ENCODE measurements around the gene ZNRF1. TPM values are rescaled to one million over a fixed set of nuclear protein-coding genes. Genes with fewer than 3 reads are reported as not detected.
A peak's percentile ranks its signal among the peaks of the same experiment; 100 is the strongest.

The ZNRF1 gene
- total and polyA plus RNA-seq, 2 of the 13 experiments (the other 11 are each of a cell fraction or from before 2014, with no cell fraction given) = 43.9 to 58.7 TPM

- Histone ChIP-seq H3K27ac (ENCODE audit: extremely low read length, insufficient read depth, low read length) (no peak overlapping the region), H3K4me1 (ENCODE audit: insufficient read depth, low read length) (peaks cover 83% of the 10 kb centered on the region), H3K27me3 (ENCODE audit: control insufficient read depth in 1 of 2, insufficient read depth in 2 of 2, low read length in 2 of 2) (no peaks in the 10 kb centered on the region; a peak in 1 of 5 replicates), H2AFZ (ENCODE audit: low read length) (no peak overlapping the region), H3K9me3 (ENCODE audit: low read length) (no peaks in the 10 kb centered on the region), H3K36me3 (replicated peaks in 1 of 2; ENCODE audit: control insufficient read depth in 1 of 2, insufficient read depth in 2 of 2, low read length in 2 of 2) (0 out of 5 replicates have a peak, but pooled peaks cover 0 to 2% of the 10 kb centered on the region in 2 experiments), H3K4me2 (ENCODE audit: low read depth, low read length) (peak overlapping the region; percentile 79), H3K79me2 (ENCODE audit: insufficient read depth, low read length) (peaks cover 16% of the 10 kb centered on the region), H3K4me3 (replicated peaks in 1 of 3; ENCODE audit: insufficient read depth in 1 of 3, low read depth in 2 of 3, low read length in 3 of 3) (peak overlapping the region in 2 of 3 experiments; percentile 56 to 83; a peak in 2 of 6 replicates), H4K20me1 (ENCODE audit: insufficient read depth, low read length) (no peaks in the 10 kb centered on the region), H3K9ac (ENCODE audit: insufficient read depth, low read depth, low read length) (peak overlapping the region; percentile 75; the same call in 1 of the 2 replicates)
- CTCF ChIA-PET (ENCODE audit: low intra/inter-chr PET ratio, low total read pairs) = no interaction called here
- 91% methylated on average over 29 of the region's 45 CpGs for WGBS (ENCODE audit: low lambda C conversion rate)
- DNase-seq (ENCODE audit: low spot score) = no peak
- no peak for FAIRE-seq
- intact Hi-C loops (cut with micrococcal nuclease; ENCODE audit: unreplicated experiment) = no loop called here
- no peak for ATAC-seq
- in situ Hi-C loops (cut with HindIII; ENCODE audit: extremely low pct_ligation_motif_present, low pct_unique_long_range_greater_than_20kb) = no loop called here
- BruUV-seq (replicated peaks) = no TSS peak
- POLR2A ChIA-PET = interaction anchor here (1.2 to 1.5 kb wide), 2 partner anchors 10 to 15 kb away, joined by 3 to 8 read pairs; no protein-coding TSS in a partner anchor
- TF ChIP-seq HNRNPL (IDR thresholded peaks at IDR 0.05; ENCODE audit: low read depth, low read length) (0 out of 2 replicates have a peak, but pooled peaks have one; percentile 6), ZFP37 (CRISPR knock-in tag; IDR thresholded peaks at IDR 0.05; ENCODE audit: borderline replicate concordance) (no peak), ZNF574 (CRISPR knock-in tag; IDR thresholded peaks at IDR 0.05) (no peak), MED8 (CRISPR knock-in tag; IDR thresholded peaks at IDR 0.05; ENCODE audit: insufficient replicate concordance) (peak; percentile 36), RXRB (CRISPR knock-in tag; IDR thresholded peaks at IDR 0.05; ENCODE audit: borderline replicate concordance) (no peak), ZNF34 (CRISPR knock-in tag; IDR thresholded peaks at IDR 0.05; ENCODE audit: borderline replicate concordance) (no peak), ZNF235 (CRISPR knock-in tag; IDR thresholded peaks at IDR 0.05; ENCODE audit: borderline replicate concordance) (0 out of 2 replicates have a peak, but pooled peaks have one; percentile 42), ZNF83 (CRISPR knock-in tag; IDR thresholded peaks at IDR 0.05; ENCODE audit: borderline replicate concordance) (no peak), ZNF619 (CRISPR knock-in tag; IDR thresholded peaks at IDR 0.05) (no peak), GABPB1 (CRISPR knock-in tag; IDR thresholded peaks at IDR 0.05) (no peak), MIER2 (CRISPR knock-in tag; IDR thresholded peaks at IDR 0.05) (no peak), KDM5B (CRISPR knock-in tag; IDR thresholded peaks at IDR 0.05; ENCODE audit: borderline replicate concordance) (0 out of 2 replicates have a peak, but pooled peaks have one; percentile 37), PHF21A (CRISPR knock-in tag; IDR thresholded peaks at IDR 0.05) (no peak), ZFY (CRISPR knock-in tag; IDR thresholded peaks at IDR 0.05) (0 out of 2 replicates have a peak, but pooled peaks have one; percentile 22), ZNF790 (CRISPR knock-in tag; IDR thresholded peaks at IDR 0.05; ENCODE audit: borderline replicate concordance) (no peak), IKZF1 (IDR thresholded peaks at IDR 0.05) (no peak), SP1 (IDR thresholded peaks at IDR 0.05) (no peak), SP1 (CRISPR knock-in tag; IDR thresholded peaks at IDR 0.05) (no peak)
- TF ChIP-seq, protein P1, sequence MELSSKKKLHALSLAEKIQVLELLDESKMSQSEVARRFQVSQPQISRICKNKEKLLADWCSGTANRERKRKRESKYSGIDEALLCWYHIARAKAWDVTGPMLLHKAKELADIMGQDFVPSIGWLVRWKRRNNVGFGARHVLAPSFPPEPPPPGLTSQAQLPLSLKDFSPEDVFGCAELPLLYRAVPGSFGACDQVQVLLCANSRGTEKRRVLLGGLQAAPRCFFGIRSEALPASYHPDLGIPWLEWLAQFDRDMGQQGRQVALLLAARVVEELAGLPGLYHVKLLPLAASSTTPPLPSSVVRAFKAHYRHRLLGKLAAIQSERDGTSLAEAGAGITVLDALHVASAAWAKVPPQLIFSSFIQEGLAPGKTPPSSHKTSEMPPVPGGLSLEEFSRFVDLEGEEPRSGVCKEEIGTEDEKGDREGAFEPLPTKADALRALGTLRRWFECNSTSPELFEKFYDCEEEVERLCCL (CRISPR knock-in tag; IDR thresholded peaks at IDR 0.05; ENCODE audit: borderline replicate concordance) = no peak
- TF ChIP-seq, protein P2, sequence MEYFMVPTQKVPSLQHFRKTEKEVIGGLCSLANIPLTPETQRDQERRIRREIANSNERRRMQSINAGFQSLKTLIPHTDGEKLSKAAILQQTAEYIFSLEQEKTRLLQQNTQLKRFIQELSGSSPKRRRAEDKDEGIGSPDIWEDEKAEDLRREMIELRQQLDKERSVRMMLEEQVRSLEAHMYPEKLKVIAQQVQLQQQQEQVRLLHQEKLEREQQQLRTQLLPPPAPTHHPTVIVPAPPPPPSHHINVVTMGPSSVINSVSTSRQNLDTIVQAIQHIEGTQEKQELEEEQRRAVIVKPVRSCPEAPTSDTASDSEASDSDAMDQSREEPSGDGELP (IDR thresholded peaks at IDR 0.05; ENCODE audit: borderline replicate concordance, low read depth) = no peak
These were observed 116.4 kb downstream of the ZNRF1 start for GRCh38 chr16:75114946-75115825.

All from HepG2 (cell line).